ENCODE measurements around the gene RHCE.
"Not testable (repeated sequence)": the region's sequence is repeated elsewhere in the genome, so short reads cannot be mapped to it uniquely, and the experiment has no call there.

RHCE gene

GRCh38 chr1:25425098-25426085 is 4.8 kb upstream of the RHCE start:
- Histone ChIP-seq H3K27ac (ENCODE audit: low read depth in 2 of 2, low read length in 2 of 2) (peak overlapping the region; percentile 59 to 82), H3K4me3 (ENCODE audit: low read length in 2 of 2) (peak overlapping the region; percentile 9 to 15), H3K9ac (ENCODE audit: low read depth in 1 of 2, low read length in 2 of 2) (peak overlapping the region in 1 of 2 donors; percentile 50), H3K36me3 (ENCODE audit: control insufficient read depth in 2 of 2, insufficient read depth in 2 of 2, low read length in 2 of 2) (no peaks in the 10 kb centered on the region), H3K27me3 (ENCODE audit: control insufficient read depth in 2 of 2, insufficient read depth in 2 of 2, low read length in 2 of 2) (no peaks in the 10 kb centered on the region), H3K9me3 (ENCODE audit: control insufficient read depth in 2 of 2, low read length in 2 of 2) (no peaks in the 10 kb centered on the region), H3K4me1 (ENCODE audit: control insufficient read depth in 2 of 2, insufficient read depth in 2 of 2, low read length in 2 of 2) (peaks cover 3 to 17% of the 10 kb centered on the region in 2 donors)

GRCh38 chr1:25423206-25423605 is 2.6 kb upstream of the RHCE start:
- H3K4me3 ChIP-seq (ENCODE audit: low read length in 2 of 2); H3K9me3 ChIP-seq (ENCODE audit: control insufficient read depth in 2 of 2, low read length in 2 of 2); H3K27me3 ChIP-seq (ENCODE audit: control insufficient read depth in 2 of 2, insufficient read depth in 2 of 2, low read length in 2 of 2); H3K36me3 ChIP-seq (ENCODE audit: control insufficient read depth in 2 of 2, insufficient read depth in 2 of 2, low read length in 2 of 2); H3K27ac ChIP-seq (ENCODE audit: low read depth in 2 of 2, low read length in 2 of 2); H3K9ac ChIP-seq (ENCODE audit: low read depth in 1 of 2, low read length in 2 of 2): not testable (repeated sequence)
- H3K4me1 ChIP-seq (ENCODE audit: control insufficient read depth in 2 of 2, insufficient read depth in 2 of 2, low read length in 2 of 2): peaks cover 0 to 12% of the 10 kb centered on the region in 2 donors

GRCh38 chr1:25419339-25419738 is 1.3 kb downstream of the RHCE start:
- not testable (repeated sequence) for H3K9ac ChIP-seq (ENCODE audit: low read depth in 1 of 2, low read length in 2 of 2); H3K27ac ChIP-seq (ENCODE audit: low read depth in 2 of 2, low read length in 2 of 2); H3K27me3 ChIP-seq (ENCODE audit: control insufficient read depth in 2 of 2, insufficient read depth in 2 of 2, low read length in 2 of 2); H3K36me3 ChIP-seq (ENCODE audit: control insufficient read depth in 2 of 2, insufficient read depth in 2 of 2, low read length in 2 of 2); H3K4me3 ChIP-seq (ENCODE audit: low read length in 2 of 2); H3K4me1 ChIP-seq (ENCODE audit: control insufficient read depth in 2 of 2, insufficient read depth in 2 of 2, low read length in 2 of 2); H3K9me3 ChIP-seq (ENCODE audit: control insufficient read depth in 2 of 2, low read length in 2 of 2)

- not testable (repeated sequence) for H3K36me3 ChIP-seq (ENCODE audit: control insufficient read depth in 2 of 2, insufficient read depth in 2 of 2, low read length in 2 of 2); H3K27me3 ChIP-seq (ENCODE audit: control insufficient read depth in 2 of 2, insufficient read depth in 2 of 2, low read length in 2 of 2); H3K27ac ChIP-seq (ENCODE audit: low read depth in 2 of 2, low read length in 2 of 2); H3K9ac ChIP-seq (ENCODE audit: low read depth in 1 of 2, low read length in 2 of 2); H3K9me3 ChIP-seq (ENCODE audit: control insufficient read depth in 2 of 2, low read length in 2 of 2); H3K4me1 ChIP-seq (ENCODE audit: control insufficient read depth in 2 of 2, insufficient read depth in 2 of 2, low read length in 2 of 2); H3K4me3 ChIP-seq (ENCODE audit: low read length in 2 of 2)
These were observed 3.3 kb downstream of the RHCE start for GRCh38 chr1:25417280-25417679.

GRCh38 chr1:25414578-25414977 is 6.0 kb downstream of the RHCE start:
- not testable (repeated sequence) for H3K27me3 ChIP-seq (ENCODE audit: control insufficient read depth in 2 of 2, insufficient read depth in 2 of 2, low read length in 2 of 2); H3K4me3 ChIP-seq (ENCODE audit: low read length in 2 of 2); H3K9me3 ChIP-seq (ENCODE audit: control insufficient read depth in 2 of 2, low read length in 2 of 2); H3K27ac ChIP-seq (ENCODE audit: low read depth in 2 of 2, low read length in 2 of 2); H3K9ac ChIP-seq (ENCODE audit: low read depth in 1 of 2, low read length in 2 of 2); H3K36me3 ChIP-seq (ENCODE audit: control insufficient read depth in 2 of 2, insufficient read depth in 2 of 2, low read length in 2 of 2); H3K4me1 ChIP-seq (ENCODE audit: control insufficient read depth in 2 of 2, insufficient read depth in 2 of 2, low read length in 2 of 2)

GRCh38 chr1:25414157-25414556 is 6.5 kb downstream of the RHCE start:
- H3K4me3 ChIP-seq (ENCODE audit: low read length in 2 of 2); H3K4me1 ChIP-seq (ENCODE audit: control insufficient read depth in 2 of 2, insufficient read depth in 2 of 2, low read length in 2 of 2); H3K27me3 ChIP-seq (ENCODE audit: control insufficient read depth in 2 of 2, insufficient read depth in 2 of 2, low read length in 2 of 2); H3K27ac ChIP-seq (ENCODE audit: low read depth in 2 of 2, low read length in 2 of 2); H3K9ac ChIP-seq (ENCODE audit: low read depth in 1 of 2, low read length in 2 of 2); H3K9me3 ChIP-seq (ENCODE audit: control insufficient read depth in 2 of 2, low read length in 2 of 2); H3K36me3 ChIP-seq (ENCODE audit: control insufficient read depth in 2 of 2, insufficient read depth in 2 of 2, low read length in 2 of 2): not testable (repeated sequence)

GRCh38 chr1:25412872-25413623 is 7.6 kb downstream of the RHCE start:
- not testable (repeated sequence) for H3K36me3 ChIP-seq (ENCODE audit: control insufficient read depth in 2 of 2, insufficient read depth in 2 of 2, low read length in 2 of 2); H3K27ac ChIP-seq (ENCODE audit: low read depth in 2 of 2, low read length in 2 of 2); H3K9ac ChIP-seq (ENCODE audit: low read depth in 1 of 2, low read length in 2 of 2); H3K4me3 ChIP-seq (ENCODE audit: low read length in 2 of 2); H3K9me3 ChIP-seq (ENCODE audit: control insufficient read depth in 2 of 2, low read length in 2 of 2); H3K27me3 ChIP-seq (ENCODE audit: control insufficient read depth in 2 of 2, insufficient read depth in 2 of 2, low read length in 2 of 2); H3K4me1 ChIP-seq (ENCODE audit: control insufficient read depth in 2 of 2, insufficient read depth in 2 of 2, low read length in 2 of 2)

GRCh38 chr1:25409641-25410427 is 10.8 kb downstream of the RHCE start:
- not testable (repeated sequence) for H3K4me3 ChIP-seq (ENCODE audit: low read length in 2 of 2); H3K27ac ChIP-seq (ENCODE audit: low read depth in 2 of 2, low read length in 2 of 2); H3K27me3 ChIP-seq (ENCODE audit: control insufficient read depth in 2 of 2, insufficient read depth in 2 of 2, low read length in 2 of 2); H3K36me3 ChIP-seq (ENCODE audit: control insufficient read depth in 2 of 2, insufficient read depth in 2 of 2, low read length in 2 of 2); H3K9ac ChIP-seq (ENCODE audit: low read depth in 1 of 2, low read length in 2 of 2); H3K9me3 ChIP-seq (ENCODE audit: control insufficient read depth in 2 of 2, low read length in 2 of 2); H3K4me1 ChIP-seq (ENCODE audit: control insufficient read depth in 2 of 2, insufficient read depth in 2 of 2, low read length in 2 of 2)

GRCh38 chr1:25405731-25406305 is 14.8 kb downstream of the RHCE start:
- not testable (repeated sequence) for H3K36me3 ChIP-seq (ENCODE audit: control insufficient read depth in 2 of 2, insufficient read depth in 2 of 2, low read length in 2 of 2); H3K4me3 ChIP-seq (ENCODE audit: low read length in 2 of 2); H3K9ac ChIP-seq (ENCODE audit: low read depth in 1 of 2, low read length in 2 of 2); H3K9me3 ChIP-seq (ENCODE audit: control insufficient read depth in 2 of 2, low read length in 2 of 2); H3K27me3 ChIP-seq (ENCODE audit: control insufficient read depth in 2 of 2, insufficient read depth in 2 of 2, low read length in 2 of 2); H3K4me1 ChIP-seq (ENCODE audit: control insufficient read depth in 2 of 2, insufficient read depth in 2 of 2, low read length in 2 of 2); H3K27ac ChIP-seq (ENCODE audit: low read depth in 2 of 2, low read length in 2 of 2)

All from mucosa of rectum (tissue), 2 donors.